Activated T-cell treated with anti-CD3 and anti-CD28 coated beads for 1 hour (primary cell): Measurements from ENCODE around the gene CRACR2B.

Experiments used
- DNase-seq: peaks from one replicate; pipeline ENCODE4 v3.0.0-alpha.2; 2020; ENCODE audit warnings: low read depth

The CRACR2B gene

GRCh38 chr11:827146-827896 lies 398 bp upstream of the CRACR2B start:
- DNase-seq = no peak

GRCh38 chr11:828506-829175 lies 922 bp downstream of the CRACR2B start:
- no peak for DNase-seq

GRCh38 chr11:829176-829846 lies 1.6 kb downstream of the CRACR2B start:
- no peak for DNase-seq

- no peak for DNase-seq
These were observed 2.2 kb downstream of the CRACR2B start for GRCh38 chr11:829847-830294.

- DNase-seq = peak; percentile 43
These were observed 2.8 kb downstream of the CRACR2B start for GRCh38 chr11:830295-831117.

GRCh38 chr11:831118-831864 lies 3.6 kb downstream of the CRACR2B start:
- DNase-seq = no peak

GRCh38 chr11:831961-832528 lies 4.3 kb downstream of the CRACR2B start:
- no peak for DNase-seq

- DNase-seq = peak; percentile 51
These were observed 4.9 kb downstream of the CRACR2B start, which contains the start of gene CD151 for GRCh38 chr11:832529-833113. CD151 (plus strand) TSS chr11:832952; CDS start chr11:836070, 3,118 bp downstream.

GRCh38 chr11:833114-833791 lies 5.5 kb downstream of the CRACR2B start:
- no peak for DNase-seq

- no peak for DNase-seq
These were observed 6.2 kb downstream of the CRACR2B start for GRCh38 chr11:833849-834311.

GRCh38 chr11:834371-835316 lies 6.9 kb downstream of the CRACR2B start:
- DNase-seq = no peak

- DNase-seq = no peak
These were observed 8.6 kb downstream of the CRACR2B start for GRCh38 chr11:836274-836673.

GRCh38 chr11:836700-837099 lies 9.0 kb downstream of the CRACR2B start:
- no peak for DNase-seq

- no peak for DNase-seq
These were observed 9.7 kb downstream of the CRACR2B start for GRCh38 chr11:837189-837989.

- no peak for DNase-seq
These were observed 10.2 kb downstream of the CRACR2B start for GRCh38 chr11:837990-838307.

GRCh38 chr11:838441-839279 lies 10.9 kb downstream of the CRACR2B start:
- no peak for DNase-seq

GRCh38 chr11:839280-839623 lies 11.5 kb downstream of the CRACR2B start:
- DNase-seq = no peak
